Measurements from ENCODE around the gene SLC6A6. TPM values are rescaled to one million over a fixed set of nuclear protein-coding genes. Genes with fewer than 3 reads are reported as not detected.

SLC6A6 gene
- total RNA-seq, 1 donor, result 60.1 TPM

DNA sequence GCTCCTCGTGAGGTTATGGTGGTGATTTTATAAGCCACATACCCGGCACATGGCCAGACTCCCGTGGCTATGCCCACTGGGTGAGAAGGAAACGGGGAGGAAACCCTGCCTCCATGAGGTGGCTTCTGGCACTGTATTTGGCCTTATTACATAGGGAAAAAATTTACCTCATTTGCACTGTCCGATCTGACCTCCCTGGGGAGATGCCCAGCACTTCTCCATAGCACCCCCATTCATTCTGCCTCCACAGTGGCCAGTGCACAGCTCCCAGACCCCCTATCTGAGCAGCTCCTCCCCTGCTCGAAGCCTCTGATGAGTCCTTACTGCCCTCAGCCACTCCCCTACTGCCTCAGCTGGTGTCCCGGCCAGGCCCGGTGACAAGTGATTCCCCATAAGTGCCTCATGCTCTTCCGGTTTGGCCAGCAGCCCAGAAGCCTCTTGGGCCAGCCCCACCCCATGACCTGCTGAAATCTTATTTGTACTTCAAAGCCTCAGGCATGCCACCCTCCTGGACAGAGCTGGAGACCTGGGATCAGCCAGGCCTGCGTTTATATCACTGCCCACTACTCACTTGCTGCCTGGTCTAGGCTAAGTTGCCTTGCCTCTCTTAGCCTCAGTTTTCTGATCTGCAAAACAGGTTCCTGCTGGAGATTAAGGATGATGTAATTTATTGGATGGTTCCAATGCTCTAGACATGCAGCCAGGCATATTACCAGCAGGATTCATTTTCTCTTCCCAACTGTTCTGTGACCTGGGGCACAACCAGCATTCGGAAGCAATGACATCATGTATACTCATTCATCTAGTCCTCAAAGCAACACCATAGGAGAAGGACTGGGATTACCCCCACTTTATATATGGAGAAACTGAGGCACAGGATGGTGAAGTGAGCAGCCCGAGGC is 30.6 kb upstream of the SLC6A6 start:
- DNase-seq (ENCODE audit: low read depth in 2 of 3, low spot score in 2 of 3), result peak in 2 of 3 donors; percentile 86 to 96

DNA sequence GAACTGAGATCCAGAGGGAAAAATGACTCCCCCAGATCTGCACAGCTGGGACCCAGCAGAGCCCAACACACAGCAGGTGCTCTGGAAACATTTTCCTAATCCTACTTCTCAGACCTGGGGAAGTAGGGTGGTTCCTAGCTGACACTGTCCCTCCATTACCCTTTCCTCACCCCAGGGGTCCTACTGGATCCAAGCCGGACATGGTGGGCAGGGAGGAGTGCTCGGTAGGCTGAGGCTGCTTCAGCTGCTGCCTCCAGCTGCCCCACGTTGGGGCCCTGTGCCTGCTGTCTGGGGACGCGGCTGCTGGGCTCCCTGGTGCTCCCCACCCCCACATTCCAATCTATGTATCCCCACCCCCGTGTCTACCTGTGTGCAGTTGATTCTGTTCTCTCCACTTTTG is 29.8 kb upstream of the SLC6A6 start:
- DNase-seq (ENCODE audit: low read depth in 2 of 3, low spot score in 2 of 3), result no peak

DNA sequence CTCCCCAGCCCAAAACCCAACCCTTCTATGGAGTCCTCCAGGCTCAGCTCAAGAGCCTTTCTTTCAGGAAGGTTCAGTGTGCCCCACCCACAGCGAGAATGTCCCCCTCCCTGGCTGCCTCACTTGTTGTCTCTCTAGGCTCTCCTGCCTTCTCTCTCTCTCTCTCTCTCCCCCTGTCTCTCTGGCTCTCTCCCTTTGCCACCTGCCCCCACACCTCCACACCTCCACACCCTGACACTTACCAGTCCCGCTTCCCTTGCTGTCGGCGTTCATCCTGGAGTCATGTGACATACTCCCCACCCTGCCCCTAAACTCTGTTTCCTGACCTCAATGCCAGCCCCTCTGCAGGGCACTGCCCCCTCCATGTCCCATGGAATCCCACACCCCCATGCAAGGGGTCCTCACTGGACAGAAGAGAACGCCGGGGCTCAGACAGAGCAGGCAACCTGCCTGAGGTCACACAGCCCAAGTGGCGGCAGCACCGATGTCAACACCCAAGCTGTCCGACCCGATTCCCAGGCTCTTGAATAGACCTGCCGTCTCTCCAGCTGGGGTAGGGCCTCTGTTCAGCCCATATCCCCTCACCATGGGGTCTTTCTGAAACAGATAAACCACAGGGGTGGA is 28.5 kb upstream of the SLC6A6 start:
- no peak for DNase-seq (ENCODE audit: low read depth in 2 of 3, low spot score in 2 of 3)

DNA sequence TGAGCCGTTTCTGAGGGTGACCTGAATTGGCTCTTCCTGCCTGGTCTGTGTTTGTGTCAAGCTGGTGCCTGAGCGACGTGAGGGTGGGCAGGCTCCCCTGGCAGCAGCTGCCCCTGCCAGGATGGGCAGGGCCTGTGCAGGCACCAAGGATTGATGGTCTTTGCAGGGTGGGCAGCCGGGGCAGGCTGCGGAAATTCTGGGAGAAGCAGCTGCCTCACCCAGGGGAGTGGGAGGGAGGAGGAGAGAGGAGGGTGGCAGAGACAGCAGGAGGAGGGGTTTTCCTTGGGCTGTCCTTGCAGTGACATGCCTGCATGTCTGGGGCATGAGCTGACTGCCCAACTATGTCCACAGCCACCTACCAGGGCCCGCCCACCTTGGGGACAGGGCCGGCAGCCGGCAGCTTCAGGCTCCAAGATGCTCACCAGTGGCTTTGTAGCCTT is 27.9 kb upstream of the SLC6A6 start:
- no peak for DNase-seq (ENCODE audit: low read depth in 2 of 3, low spot score in 2 of 3)

- no peak for DNase-seq (ENCODE audit: low read depth in 2 of 3, low spot score in 2 of 3)
These were observed 27.2 kb upstream of the SLC6A6 start for GRCh38 chr3:14375192-14375591.

DNA sequence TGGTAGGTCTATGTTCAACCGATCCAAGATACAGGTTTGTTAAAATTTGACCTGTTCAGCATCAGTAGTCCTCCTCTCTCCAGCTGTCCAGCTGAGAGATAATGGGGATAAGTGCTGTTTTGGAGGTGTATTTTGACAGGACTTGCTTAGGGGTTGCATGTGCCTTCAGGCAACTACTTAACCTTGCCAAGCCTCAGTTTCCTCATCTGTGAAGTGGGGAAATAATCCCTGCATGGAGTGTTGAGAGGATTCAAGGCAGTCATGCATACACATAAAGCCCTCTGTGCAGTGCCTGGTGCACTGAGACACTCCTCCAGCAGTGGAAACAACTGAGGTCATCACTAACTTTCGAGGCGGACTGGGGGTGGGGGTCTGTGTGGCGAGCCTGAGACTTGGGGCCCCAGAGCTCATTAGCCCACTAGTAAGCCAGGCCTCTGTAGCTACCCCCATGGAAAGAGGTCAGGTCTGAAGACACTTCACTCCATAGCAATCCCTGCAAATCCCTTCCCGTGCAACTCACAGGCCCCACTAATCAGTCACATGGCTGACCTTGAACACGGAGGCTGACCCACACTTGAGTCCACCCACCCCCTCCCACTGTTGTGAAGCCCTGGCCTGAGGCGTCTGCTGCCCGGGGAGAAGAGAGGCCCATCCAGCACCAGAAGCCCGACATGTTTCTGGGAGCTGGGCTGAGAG is 25.9 kb upstream of the SLC6A6 start:
- no peak for DNase-seq (ENCODE audit: low read depth in 2 of 3, low spot score in 2 of 3)

DNA sequence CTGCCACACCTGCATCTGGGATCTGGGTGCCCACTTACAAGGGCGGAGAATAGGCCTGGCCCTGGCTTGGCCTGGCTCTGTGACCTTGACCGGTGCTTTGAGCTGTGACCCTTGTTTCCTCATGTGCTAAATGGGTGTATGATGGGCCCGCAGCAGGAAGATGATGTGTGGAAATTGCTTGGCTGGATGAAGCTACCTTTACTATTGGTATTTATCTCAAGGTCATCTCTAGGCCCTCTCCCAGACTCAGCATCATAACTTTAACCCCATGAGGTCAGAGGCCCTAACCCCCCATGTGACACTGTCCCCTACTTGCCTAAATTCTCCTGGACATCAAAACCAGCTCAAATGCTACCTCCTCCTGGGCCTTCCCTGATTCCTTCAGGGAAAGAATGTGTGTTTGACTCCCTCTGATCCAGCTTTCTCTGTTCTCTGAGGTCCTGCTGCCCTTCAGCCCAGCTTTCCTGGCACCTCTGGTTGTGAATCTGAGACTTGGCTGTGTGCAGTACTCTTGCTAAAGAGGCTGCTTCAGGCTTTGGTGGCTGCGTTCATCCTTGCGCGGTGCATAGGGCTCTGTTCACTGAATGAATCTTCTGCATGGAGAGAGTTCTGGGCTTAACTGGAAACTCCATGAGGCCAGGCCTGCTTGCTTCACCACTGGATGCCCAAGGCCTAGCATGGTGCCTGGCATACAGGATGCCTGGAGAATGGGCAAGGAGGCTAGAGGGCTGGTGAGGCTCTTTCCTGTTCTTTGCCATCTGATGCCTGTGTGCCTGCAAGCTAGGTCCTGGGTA is 25.2 kb upstream of the SLC6A6 start:
- no peak for DNase-seq (ENCODE audit: low read depth in 2 of 3, low spot score in 2 of 3)

DNA sequence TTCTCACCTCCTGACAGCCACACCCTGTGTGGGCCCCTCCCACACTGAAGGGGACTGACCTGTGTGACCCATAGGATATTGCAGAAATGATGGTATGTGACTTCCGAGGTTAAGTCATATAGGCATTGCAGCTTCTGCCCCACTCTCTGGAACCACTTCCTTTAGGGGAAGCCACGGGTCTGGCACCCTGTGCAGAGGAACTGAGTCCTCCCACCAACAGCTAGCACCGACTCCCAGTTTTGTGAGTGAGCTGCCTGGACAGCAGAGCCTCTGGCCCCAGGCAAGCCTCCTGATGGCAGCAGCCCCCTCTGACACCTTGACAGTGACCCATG is 24.6 kb upstream of the SLC6A6 start:
- peak in 2 of 3 donors; percentile 19 to 40 for DNase-seq (ENCODE audit: low read depth in 2 of 3, low spot score in 2 of 3)

DNA sequence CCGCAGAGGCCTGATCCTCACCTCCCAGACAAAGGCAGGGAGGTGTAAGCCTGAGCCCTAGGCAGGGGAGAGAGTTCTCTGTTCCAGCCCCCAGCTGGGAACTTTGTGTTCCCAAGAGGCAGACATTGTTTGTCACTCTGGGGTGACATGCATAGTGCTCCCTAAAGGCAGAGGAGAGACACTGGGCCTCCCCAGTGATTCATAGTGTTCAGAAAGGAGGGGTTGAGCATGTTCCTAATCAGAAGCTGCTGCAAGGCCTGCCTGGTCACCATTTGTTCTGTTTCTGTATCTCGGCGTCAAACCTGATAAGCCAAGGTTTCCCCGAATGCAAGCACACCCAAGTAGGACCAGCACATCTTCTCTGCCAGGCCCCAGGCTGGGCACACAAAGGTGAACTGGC is 24.0 kb upstream of the SLC6A6 start:
- no peak for DNase-seq (ENCODE audit: low read depth in 2 of 3, low spot score in 2 of 3)

DNA sequence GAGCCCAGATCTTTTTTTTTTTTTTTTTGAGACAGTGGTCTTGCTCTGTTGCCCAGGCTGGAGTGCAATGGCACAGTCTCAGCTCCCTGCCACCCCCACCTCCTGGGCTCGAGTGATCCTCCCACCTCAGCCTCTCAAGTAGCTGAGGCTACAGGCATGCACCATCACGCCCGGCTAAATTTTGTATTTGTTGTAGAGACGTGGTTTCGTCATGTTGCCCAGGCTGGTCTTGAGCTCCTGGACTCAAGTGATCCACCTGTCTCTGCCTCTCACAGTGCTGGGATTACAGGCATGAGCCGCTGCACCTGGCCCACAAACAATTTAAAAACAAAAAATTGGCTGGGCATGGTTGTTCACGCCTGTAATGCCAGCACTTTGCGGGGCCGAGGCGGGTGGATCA is 22.6 kb upstream of the SLC6A6 start:
- no peak for DNase-seq (ENCODE audit: low read depth in 2 of 3, low spot score in 2 of 3)

DNA sequence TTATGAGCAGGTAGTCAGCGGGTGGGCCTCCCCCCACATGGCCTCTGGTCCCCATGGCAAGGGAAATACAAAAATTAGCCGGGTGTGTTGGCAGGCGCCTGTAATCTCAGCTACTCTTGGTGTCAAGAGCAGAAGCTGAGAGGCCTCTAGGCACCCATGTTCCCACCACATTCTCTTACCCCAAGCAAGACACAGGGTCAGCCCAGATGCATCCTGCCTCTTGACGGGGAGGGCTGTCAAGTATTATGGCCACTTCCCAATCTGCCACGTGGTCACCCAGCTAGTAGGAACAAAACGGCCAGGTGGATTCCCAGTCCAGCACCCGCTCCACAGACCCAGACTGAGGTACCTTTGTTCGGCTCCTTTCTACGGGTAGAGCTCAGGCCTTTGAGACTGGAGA is 16.2 kb upstream of the SLC6A6 start:
- no peak for DNase-seq (ENCODE audit: low read depth in 2 of 3, low spot score in 2 of 3)

DNA sequence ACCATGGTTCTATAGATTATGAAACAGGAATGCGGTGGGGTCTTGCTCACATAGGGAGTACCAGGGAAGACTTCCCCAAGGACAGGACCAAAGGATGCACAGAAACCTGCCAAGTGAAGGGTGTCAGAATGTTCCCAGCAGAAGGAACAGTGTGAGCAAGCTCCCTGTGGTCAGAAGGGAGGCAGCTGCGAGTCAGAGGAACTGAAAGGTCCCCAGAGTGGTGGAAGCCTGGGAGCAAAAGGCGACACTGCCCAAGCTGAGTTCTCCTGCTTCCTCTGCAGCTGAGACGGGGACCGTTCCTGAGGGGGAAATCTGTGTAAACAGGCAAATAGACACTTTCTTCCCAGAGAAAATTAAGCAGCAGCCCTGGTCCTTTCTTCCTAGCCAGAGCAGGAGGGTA is 14.2 kb upstream of the SLC6A6 start:
- no peak for DNase-seq (ENCODE audit: low read depth in 2 of 3, low spot score in 2 of 3)

- no peak for DNase-seq (ENCODE audit: low read depth in 2 of 3, low spot score in 2 of 3)
These were observed 13.2 kb upstream of the SLC6A6 start for GRCh38 chr3:14389166-14389606.

- DNase-seq (ENCODE audit: low read depth in 2 of 3, low spot score in 2 of 3), result no peak
These were observed 12.7 kb upstream of the SLC6A6 start for GRCh38 chr3:14389716-14390115.

DNA sequence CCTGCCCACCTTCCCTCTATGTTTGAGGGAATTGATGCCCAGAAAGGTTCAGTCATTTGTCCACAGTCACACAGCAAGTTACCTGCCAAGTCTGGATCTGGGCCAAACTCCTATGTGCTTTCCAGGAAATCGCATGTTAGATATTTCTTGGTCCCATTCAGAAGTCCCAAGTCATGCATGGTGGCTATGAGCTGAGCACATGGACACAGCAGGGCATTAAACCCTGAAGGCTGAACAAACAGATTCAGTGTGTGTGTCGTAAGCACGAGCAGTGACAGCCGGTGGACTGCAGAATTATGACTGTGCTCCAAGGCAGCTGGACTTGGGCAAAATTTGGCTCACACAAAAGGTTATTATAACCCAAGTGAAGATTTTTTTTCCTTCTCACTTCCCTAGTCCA is 11.4 kb upstream of the SLC6A6 start:
- no peak for DNase-seq (ENCODE audit: low read depth in 2 of 3, low spot score in 2 of 3)

DNA sequence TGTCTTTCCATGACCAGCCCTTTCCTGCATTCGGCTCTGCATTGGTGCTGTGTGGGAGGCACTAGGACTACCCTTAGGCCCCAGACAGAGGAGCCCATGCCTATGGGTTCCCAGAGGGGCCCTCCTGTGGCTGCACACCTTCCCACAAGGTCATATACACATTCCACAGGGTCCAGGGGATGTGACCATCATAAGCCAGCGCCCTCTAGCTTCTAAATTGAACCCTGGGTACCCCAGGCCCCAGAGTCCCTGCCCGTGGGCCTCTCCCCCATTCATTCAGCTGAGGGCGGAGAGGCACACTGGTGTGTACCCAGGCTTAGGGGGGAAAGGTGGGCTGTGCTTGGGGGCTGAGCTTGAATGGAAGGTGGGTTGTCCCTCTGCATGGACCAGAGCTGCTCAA is 10.2 kb upstream of the SLC6A6 start:
- DNase-seq (ENCODE audit: low read depth in 2 of 3, low spot score in 2 of 3), result no peak

DNA sequence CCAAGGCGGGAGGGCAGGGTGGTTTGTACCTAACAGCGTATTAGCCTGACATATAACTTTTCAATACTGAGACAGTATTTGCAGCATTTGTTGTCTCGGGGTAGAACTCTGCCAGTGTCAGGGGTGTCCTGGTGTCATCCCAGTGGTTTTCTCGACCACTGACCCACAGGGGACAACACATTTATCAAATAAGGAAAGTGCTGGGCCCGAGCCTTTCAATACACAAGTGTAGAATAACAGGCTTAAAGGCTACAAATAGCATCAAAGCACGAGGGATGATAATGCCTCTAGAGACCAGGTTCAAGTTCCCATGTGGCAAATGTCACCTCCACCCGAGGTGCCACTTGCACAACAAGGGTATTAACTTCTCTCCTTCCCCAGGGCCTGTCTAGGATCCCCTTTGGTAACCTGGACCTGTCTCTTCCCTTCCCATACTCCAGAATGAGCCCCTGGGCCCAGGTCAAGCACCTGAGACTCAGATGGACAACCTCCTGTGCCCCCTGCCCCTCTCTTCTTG is 9.5 kb upstream of the SLC6A6 start:
- DNase-seq (ENCODE audit: low read depth in 2 of 3, low spot score in 2 of 3), result no peak

GRCh38 chr3:14393440-14394106 is 8.8 kb upstream of the SLC6A6 start:
- DNase-seq (ENCODE audit: low read depth in 2 of 3, low spot score in 2 of 3), result no peak

DNA sequence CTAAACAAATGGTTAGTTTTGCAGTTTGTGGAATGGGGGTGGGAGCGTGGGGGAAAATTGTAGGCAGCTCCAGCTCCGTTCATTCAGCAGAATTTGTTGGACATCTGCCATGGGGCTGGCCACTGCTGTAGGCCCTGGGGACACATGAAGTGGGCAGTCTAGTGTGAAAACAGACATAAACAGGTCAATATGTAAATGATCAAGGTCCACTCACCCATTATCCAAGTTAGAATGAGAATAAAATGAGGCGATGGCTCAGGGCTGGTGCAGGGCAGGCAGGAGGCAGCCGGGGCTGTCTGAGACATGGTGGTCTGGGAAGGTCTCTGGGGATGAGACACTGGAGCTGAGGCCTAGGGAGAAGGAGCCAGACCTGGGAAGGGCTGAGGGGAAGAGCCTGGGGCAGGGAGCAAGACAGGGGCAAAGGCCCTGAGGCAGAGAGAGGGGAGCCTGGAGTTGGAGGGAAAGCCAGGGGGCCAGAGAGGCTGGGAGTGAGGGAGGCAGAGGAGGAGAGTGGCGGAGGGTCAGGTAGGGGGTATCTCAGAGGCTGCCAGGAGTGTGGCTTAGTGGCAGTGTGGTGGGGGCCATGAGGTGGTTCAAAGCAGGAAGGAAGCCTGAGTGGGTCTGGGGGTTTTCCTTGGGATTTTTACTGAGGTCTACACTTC is 6.2 kb upstream of the SLC6A6 start:
- no peak for DNase-seq (ENCODE audit: low read depth in 2 of 3, low spot score in 2 of 3)

DNA sequence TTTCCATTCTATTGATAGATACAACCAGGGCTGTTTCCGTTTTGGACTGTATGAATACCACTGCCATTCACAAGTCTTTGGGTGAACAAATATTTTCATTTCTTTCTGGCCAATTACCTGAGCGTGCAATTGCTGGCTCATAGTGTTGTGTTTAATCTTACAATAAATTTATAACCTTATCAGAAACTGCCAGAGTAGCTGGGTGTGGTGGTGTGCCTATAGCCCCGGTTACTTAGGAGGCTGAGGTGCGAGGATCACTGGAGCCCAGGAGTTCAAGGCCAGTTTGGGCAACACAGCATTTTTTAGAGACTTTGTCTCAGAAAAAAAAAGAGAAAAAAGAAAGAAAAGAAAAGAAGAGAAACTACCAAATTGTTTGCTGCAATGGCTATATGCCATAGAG is 5.4 kb upstream of the SLC6A6 start:
- DNase-seq (ENCODE audit: low read depth in 2 of 3, low spot score in 2 of 3), result no peak
